Stimulated activated CD8-positive, alpha-beta memory T cell treated with anti-CD3 and anti-CD28 coated beads, Interleukin-12 subunit alpha, Interleukin-12 subunit beta, amount 100 ng/mL, for 24 hours (primary cell): ENCODE results near the gene COL5A2.

Experiments used
- DNase-seq: peaks from one replicate; pipeline ENCODE4 v3.0.0-alpha.2; 2020; ENCODE audit errors: extremely low read depth

Gene COL5A2

GRCh38 chr2:189097934-189098333 is 81.6 kb downstream of the COL5A2 start:
- DNase-seq: no peak

- DNase-seq: no peak
Observed at GRCh38 chr2:189096769-189097447, 82.7 kb downstream of the COL5A2 start.

DNA sequence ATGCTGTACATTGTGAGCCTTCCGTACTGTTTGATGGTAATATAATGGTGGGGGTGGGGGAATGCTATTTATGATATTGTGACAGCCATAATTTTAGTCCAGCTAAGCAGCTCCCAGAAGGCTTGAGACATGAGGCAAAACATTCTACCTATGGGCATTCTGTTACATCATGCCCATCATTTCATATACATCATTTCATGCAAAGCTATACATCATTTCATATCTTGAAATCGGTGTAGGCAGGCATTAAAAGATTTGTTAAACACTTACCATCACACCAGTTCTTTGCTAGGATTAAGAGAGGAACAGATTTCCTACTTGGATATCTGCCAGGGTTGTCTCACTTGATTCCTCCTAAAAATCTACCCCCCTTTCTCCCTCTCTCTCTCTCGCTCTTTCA is 84.5 kb downstream of the COL5A2 start:
- DNase-seq: no peak

DNA sequence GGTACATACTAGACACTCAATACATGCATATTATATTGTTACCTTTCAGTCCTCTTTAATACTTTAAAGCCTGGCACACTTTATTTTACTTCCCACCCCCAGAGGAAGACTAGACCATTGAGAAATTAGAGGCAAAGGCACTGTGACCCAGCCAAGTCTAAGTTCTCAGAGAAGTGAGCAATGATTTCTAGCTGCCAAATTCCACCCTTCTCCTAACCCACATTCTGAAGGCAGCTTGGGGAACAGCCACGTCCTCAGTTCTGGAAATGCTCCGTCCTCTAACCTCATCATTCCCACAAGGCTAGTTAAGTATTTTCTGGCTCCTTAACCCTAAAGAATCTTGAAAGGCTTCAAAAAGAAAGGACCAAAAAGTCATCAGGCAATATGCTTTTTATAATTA is 86.6 kb downstream of the COL5A2 start:
- DNase-seq: no peak

DNA sequence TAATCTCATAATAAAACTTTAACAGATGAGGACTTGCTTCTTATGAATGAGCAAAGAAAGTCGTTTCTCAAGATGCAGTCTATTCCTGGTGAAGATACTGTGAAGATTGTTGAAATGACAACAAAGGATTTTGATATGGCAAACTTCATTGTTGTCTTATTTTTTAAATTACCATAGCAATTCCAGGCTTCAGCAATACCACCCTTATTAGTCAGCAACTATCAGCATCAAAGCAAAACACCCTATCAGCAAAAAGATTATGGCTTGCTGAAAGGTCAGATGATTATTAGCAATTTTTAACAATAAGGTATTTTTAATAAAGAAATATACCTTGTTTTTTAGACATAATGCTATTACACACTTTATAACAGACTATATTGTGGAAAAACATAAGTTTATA is 88.3 kb downstream of the COL5A2 start:
- DNase-seq: no peak

GRCh38 chr2:189088591-189089205 is 90.9 kb downstream of the COL5A2 start:
- no peak for DNase-seq

DNA sequence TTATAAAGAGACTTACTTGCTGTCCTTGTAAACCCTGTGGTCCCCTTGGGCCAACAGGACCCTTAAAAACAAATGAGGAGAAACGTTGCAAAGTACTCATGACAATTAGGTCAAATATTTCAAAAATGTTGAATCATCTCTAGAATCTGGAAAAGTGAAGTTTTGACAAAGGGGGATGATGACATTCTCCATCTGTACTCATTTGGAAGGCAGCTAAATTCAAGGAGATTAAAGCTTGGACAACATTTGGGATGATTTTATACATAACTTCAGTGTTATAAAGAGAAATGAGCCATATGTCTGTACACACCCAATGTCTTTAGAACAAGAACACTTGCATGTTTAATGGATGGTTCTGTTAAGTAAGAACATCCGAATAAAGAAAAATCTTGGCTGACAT is 92.9 kb downstream of the COL5A2 start:
- no peak for DNase-seq

GRCh38 chr2:189086250-189086649 is 93.3 kb downstream of the COL5A2 start:
- no peak for DNase-seq

GRCh38 chr2:189083606-189084005 is 96.0 kb downstream of the COL5A2 start:
- DNase-seq: no peak

- DNase-seq: no peak
Observed at GRCh38 chr2:189083106-189083505, 96.5 kb downstream of the COL5A2 start.

GRCh38 chr2:189082376-189082975 is 97.1 kb downstream of the COL5A2 start:
- DNase-seq: no peak

GRCh38 chr2:189076572-189076971 is 103.0 kb downstream of the COL5A2 start:
- DNase-seq: no peak

DNA sequence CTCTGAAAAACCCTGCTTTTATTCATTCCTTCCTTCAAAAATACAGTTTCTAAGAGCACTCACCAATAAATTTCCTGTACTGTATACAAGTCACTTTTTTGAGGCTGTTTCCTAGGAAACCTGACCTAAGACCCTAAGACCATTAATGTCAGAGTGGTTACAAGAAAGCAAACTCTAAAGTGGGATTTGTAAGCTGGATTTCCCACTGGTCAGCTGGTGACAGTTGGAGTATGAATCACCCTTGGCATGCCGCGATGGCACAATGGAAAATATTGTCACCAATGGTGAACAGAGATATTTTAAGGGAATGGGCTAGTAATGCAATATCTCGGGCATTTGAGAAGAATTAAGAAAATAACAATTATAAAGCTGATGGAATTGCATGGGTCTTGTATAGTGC is 103.4 kb downstream of the COL5A2 start:
- no peak for DNase-seq

- no peak for DNase-seq
Observed at GRCh38 chr2:189074506-189074905, 105.1 kb downstream of the COL5A2 start.

- no peak for DNase-seq
Observed at GRCh38 chr2:189072036-189072435, 107.5 kb downstream of the COL5A2 start.

DNA sequence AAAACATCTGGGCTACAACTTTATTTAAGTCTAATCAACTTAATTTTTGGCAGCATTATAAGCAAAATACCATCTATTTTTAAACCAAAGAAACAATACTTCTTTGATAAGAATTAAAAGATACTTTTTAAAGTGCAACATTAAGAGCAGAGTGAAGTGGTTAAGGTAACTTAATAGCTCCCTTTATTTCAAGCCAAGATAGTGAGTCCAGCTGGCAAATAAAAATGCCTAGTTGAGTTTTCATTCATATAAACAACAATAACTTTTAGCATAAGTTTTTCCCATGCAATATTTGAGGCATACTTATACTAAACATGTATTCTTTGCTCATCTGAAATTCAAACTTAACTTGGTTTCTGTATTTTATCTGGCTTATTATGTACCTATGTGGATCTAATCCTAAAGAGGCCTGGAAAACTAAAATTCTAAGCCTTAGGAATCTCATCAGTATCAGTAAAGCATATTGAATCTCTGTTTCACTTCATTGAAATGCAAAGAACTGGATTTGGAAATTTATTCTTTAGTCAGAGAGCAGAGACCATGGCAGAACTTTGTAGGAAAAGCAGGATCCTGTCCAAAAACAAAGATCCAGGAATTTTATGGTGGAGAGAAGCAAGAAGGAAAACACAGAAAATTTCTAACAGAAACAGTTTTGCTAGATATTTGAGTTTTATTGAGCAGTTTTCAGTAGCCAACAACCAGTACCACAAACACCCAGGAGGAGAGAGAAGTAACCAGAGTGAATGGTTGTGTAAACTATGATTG is 109.5 kb downstream of the COL5A2 start:
- no peak for DNase-seq

GRCh38 chr2:189066037-189066436 is 113.5 kb downstream of the COL5A2 start:
- DNase-seq: no peak

- DNase-seq: no peak
Observed at GRCh38 chr2:189060096-189060642, 119.4 kb downstream of the COL5A2 start.

- no peak for DNase-seq
Observed at GRCh38 chr2:189057316-189057715, 122.2 kb downstream of the COL5A2 start.

DNA sequence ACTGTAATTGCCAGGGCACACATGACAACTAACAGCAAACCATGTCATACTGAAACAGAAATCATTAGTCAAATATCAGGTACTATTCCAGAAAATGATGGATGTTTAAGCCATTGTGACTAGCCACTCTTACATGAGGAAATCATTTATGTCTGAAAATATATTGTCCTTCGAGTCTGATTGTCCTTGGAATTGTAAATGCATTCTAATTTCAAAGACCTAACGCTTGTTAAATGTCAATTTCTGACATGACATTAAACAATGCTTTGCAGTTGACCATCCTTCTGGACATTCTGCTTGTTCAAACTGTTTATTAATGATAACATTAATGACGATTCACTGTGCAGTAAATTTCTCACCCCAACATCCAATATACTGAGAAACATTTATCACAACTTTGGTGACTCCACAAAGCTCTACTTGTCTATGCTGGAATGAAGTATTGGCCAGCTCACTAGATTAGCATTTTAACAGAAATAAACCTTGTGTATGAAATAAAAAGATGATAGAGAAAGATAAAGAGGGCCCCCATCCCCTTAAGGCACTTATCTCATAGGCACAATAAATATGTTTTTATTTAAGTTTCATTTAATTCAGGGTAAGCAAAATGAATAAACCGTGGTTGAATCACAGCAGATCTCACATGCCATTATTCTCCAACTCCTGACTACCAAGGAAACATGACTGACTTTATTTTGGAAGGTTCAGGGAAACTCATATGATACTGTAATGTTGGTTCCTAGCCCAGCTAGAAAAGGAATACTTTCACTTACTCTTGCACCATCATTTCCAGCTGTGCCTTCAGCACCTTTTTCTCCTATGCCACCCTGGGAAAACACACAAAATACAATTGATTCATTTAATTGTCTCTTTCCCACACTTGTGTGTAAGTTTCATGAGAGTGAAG is 123.1 kb downstream of the COL5A2 start:
- DNase-seq: no peak

DNA sequence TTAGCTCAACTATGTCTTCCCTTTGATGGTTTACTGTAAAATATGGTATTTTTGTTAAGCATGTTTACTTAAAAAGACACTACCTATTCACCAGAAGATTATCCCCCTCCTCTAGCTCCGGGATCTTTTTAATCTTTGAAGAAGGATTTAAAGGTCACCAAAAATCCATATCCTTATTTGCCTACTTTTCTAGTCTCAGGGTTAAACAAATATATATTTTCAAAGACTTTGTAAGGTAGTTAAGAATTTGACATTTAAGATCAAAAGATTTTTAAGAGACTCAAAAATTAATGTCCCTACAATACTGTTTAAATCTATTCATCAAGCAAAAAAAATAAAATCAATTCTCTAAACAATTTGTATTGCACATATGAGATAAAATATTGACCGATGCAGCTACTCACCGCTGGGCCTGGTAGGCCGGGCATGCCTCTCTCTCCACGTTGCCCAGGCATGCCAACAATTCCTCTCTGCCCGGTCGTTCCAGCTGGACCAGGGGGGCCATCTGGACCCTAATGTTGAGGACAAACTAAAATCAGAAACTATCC is 129.3 kb downstream of the COL5A2 start:
- DNase-seq: no peak
